NOMO-1 (cell line): ENCODE data around the gene ZNF436.
A peak's percentile ranks its signal among the peaks of the same experiment; 100 is the strongest.

Experiments
- DNase-seq, 2 experiments: peaks; one replicate each; lab custom pipeline; 2025; ENCODE audit not compliant: unreplicated experiment in 2 of 2; lab: John Stamatoyannopoulos, UW

Gene ZNF436

GRCh38 chr1:23367791-23368561 is 1.7 kb downstream of the ZNF436 start:
- peak; percentile 99 for DNase-seq

GRCh38 chr1:23367451-23367790 is 2.2 kb downstream of the ZNF436 start:
- no peak for DNase-seq

DNA sequence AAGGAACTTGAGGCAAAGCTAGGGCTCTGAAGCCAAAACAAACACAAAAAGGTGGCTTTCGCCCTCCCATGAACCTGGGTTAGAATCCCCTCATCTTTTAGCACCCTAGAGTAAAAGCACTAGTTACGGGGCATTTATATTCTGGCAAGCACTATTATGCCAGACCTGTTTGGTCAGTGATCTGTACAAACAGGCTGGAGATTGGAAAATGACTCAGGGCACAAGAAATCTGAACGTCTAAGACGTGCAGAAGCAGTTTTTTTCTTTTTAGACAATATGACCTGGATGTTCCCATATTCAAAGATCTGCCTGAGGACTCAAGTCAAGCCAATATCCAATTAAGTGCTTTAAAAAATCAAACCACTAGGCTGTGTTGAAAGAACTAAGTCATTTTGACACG is 3.0 kb downstream of the ZNF436 start:
- no peak for DNase-seq

DNA sequence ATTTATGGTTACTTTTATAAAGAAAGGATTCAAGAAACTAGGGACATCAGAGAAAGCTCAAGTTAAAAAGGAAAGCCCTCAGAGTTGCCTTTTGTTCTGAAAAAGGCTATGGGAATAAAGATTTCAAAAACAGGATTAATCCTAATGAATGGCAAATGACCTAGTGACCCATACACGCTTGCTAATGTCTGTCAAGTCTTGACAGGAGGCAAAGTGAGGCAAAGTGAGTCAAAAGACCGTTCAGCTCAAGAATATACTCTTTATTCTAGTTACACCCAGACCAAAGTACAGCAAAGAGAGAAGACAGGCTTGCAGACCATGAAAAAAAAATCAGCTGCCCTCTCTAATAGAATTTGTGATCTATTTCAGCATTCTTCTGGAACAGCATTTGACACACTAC is 3.5 kb downstream of the ZNF436 start:
- DNase-seq: no peak

DNA sequence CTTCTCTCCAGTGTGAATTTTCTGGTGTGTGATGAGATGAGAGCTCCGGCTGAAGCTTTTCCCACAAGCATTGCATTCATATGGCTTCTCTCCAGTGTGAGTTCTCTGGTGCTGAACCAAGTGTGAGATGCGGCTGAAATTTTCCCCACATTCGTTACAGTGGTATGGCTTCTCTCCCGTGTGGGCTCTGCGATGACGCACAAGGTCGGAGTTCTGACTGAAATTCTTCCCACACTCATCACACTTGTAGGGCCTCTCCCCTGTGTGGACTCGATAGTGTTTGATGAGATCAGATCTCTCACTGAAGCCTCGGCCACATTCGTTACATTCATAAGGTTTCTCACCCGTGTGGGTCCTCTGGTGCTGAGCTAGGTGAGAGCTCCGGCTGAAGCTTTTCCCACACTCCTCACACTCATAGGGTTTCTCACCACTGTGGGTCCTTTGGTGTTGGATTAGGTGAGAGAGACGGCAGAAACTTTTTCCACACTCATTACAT is 7.4 kb downstream of the ZNF436 start:
- DNase-seq: no peak

GRCh38 chr1:23358310-23358875 is 11.2 kb downstream of the ZNF436 start:
- DNase-seq: no peak

GRCh38 chr1:23357138-23357908 is 12.3 kb downstream of the ZNF436 start:
- no peak for DNase-seq

- no peak for DNase-seq
Observed at GRCh38 chr1:23356471-23357137, 13.0 kb downstream of the ZNF436 start.

- DNase-seq: no peak
Observed at GRCh38 chr1:23354245-23354644, 15.4 kb downstream of the ZNF436 start.

- DNase-seq: no peak
Observed at GRCh38 chr1:23352096-23352695, 17.4 kb downstream of the ZNF436 start.

DNA sequence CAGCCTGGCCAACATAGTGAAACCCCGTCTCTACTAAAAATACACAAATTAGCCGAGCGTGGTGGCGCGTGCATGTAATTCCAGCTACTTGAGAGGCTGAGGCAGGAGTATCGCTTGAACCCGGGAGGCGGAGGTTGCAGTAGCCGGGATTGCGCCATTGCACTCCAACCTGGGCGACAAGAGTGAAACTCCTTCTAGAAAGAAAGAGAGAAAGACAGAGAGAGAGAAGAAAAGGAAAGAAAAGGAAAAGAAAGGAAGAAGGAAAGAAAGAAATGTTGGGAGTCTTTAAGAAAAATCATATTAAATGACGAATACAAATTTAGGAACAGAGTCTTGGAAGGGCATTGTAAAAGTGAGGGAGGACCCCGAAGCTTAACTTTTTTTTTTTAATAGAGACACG is 23.7 kb downstream of the ZNF436 start:
- DNase-seq: no peak

DNA sequence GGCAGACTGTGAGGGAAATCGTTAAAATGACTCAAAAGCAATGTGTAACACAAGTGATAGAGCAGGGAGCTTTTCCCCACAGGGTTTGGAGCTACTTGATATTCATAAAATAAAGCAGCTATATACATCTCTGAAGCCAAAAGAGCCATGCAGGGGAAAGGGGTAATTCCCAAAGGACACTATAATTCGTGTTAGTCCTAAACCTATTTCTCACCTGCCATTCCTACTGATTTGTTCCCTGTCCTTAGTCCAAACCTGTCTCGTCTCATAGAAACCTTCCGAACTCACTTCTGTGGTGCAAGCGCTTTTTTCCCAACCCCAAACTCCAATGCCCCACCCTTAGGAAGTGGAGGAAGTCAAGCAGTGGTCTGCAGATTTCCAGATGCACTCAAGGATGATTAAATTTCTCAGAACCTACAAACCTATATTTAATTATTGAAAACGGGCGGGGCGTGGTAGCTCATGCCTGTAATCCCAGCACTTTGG is 24.6 kb downstream of the ZNF436 start:
- no peak for DNase-seq

GRCh38 chr1:23344111-23344986 is 25.3 kb downstream of the ZNF436 start, which contains the start of gene HNRNPR:
HNRNPR (minus strand) TSS chr1:23344284; CDS start chr1:23341008, 3,276 bp downstream.
- DNase-seq: peak; percentile 97 to 99

GRCh38 chr1:23343221-23344110 is 26.2 kb downstream of the ZNF436 start:
- peak; percentile 25 to 43 for DNase-seq

DNA sequence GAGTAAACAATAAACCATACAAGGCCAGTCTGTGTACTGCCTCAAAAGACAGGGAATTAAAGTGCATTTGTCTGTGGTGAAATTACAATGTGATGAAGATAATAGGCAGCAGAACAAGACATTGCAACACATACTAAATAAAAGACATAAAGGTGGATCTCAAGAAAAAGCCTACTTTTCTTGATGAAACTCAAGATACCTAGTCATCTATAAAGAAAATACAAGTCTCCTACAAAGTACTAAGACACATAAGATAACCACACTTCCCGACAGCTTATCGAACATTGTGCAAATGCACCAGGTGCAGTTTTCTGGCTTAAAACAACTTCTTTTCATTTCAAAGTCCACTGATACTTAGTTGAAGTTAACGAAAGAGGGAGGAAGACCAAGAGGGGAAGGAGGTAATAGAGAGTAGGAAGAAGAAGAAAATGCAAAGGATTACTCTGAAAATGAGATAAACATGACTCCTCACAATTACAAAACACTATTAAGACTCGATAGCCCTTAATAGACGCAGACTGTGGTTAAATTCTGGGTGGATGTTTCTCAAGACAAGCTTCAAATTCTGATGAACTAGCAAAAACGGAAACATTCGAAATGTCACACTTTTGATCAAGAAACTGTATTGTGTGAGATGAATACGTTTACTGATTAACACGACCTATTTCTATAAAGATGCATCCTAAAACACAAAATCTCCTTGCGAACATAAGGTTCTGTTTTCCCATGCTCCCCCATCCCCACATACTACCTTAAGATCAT is 27.5 kb downstream of the ZNF436 start:
- DNase-seq: peak in 1 of 2 experiments; percentile 26

- DNase-seq: no peak
Observed at GRCh38 chr1:23339632-23340031, 30.0 kb downstream of the ZNF436 start.

- no peak for DNase-seq
Observed at GRCh38 chr1:23337869-23338268, 31.8 kb downstream of the ZNF436 start.

DNA sequence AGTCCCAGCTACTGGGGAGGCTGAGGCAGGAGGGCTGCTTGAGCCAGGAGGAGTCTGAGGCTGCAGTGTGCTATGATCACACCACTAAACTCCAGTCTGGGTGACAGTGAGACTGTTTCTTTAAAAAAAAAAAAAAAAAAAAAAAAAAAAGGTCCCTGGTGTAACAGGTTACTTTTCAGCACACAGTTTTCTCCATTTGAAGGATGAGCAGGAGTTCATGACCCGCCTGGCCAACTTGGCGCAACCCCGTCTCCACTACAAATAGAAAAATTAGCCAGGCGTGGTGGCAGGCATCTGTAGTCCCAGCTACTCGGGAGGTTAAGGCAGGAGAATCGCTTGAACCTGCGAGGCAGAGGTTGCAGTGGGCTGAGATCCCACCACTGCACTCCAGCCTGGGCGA is 37.9 kb downstream of the ZNF436 start:
- no peak for DNase-seq
